Right lung (tissue), 10 donors: ENCODE measurements around the gene OTOA. TPM values are rescaled to one million over a fixed set of nuclear protein-coding genes. Genes with fewer than 3 reads are reported as not detected.
"Not testable (repeated sequence)": the region's sequence is repeated elsewhere in the genome, so short reads cannot be mapped to it uniquely, and the experiment has no call there.

Experiments used
- DNase-seq, 2 donors: peaks; one replicate each; pipeline ENCODE4 v3.0.0-alpha.2; 2013
- long read RNA-seq, 8 donors: transcript quantifications; one replicate each; lab custom pipeline, GENCODE V29; 2026
- polyA plus RNA-seq, 5 donors: library from polyadenylated mRNA; unstranded; fragments of 120-200 nt; gene quantifications; one replicate each; pipeline versions ENCODE4 v1.2.1 to v1.2.3, GENCODE V29; 2013; ENCODE audit warnings: inconsistent platforms in 1 of 5, low replicate concordance in 1 of 5; ENCODE audit not compliant: insufficient read length in 5 of 5, insufficient read depth in 1 of 5

OTOA gene
- polyA plus RNA-seq = under 1 TPM in 3 of 5 donors, not detected in 2; 0.11 to 0.26 (median 0.13) TPM
- long read RNA-seq, donor 1 = 0 reads
- long read RNA-seq, donor 2 = 0 reads
- long read RNA-seq, donor 3 = 0 reads
- long read RNA-seq, donor 4 = 0 reads
- long read RNA-seq, donor 5, partial matches to known transcripts = 7 of 12 reads
- long read RNA-seq, donor 5, other reads (novel, unspliced or antisense) = 5 of 12 reads
- long read RNA-seq, donor 6 = 0 reads
- long read RNA-seq, donor 7, partial matches to known transcripts = 28 of 28 reads
- long read RNA-seq, donor 7, other reads (novel, unspliced or antisense) = 0 of 28 reads
- long read RNA-seq, donor 8, partial matches to known transcripts = 5 of 5 reads
- long read RNA-seq, donor 8, other reads (novel, unspliced or antisense) = 0 of 5 reads

DNA sequence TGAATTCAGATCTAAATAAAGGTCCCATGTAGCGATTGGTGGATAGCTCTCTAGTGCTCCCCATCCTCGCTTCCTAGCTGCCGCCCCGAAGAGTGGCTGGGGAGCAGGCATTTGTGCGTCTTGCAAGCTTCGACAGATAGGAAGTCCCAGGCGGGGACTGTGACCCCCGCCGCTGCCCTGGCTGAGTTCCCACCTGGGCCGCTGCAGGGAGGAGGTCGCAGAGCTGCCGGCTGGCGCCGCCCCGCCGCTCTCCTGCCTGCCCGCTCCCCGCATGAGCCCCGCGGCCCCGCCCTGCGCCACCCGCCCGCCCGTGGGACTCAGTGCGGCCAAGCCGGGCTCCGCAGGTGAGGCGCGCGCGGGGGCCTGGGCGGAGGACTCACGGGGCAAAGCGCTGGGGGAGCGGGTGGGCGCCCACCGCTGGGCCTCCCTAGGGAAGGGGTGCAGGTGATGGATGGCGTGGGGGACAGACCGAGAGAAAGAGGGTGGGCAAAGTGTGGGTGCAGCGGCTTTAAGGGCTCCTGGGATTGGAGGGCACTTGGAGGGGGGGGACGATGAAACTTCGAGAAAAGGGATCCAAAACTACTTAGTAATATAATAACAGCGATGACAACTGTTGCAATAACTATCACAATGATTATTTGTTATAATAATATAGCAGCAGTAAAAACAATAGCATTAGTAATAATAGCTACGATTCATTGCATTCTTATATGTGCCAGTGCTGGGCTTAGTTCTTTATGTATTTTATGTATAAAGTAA is at the start of gene OTOA:
Gene OTOA (plus strand): TSS at position 80 of the 759 bp plus-strand sequence. CDS start 14,547 bp downstream, outside the sequence.
- DNase-seq = no peak

DNA sequence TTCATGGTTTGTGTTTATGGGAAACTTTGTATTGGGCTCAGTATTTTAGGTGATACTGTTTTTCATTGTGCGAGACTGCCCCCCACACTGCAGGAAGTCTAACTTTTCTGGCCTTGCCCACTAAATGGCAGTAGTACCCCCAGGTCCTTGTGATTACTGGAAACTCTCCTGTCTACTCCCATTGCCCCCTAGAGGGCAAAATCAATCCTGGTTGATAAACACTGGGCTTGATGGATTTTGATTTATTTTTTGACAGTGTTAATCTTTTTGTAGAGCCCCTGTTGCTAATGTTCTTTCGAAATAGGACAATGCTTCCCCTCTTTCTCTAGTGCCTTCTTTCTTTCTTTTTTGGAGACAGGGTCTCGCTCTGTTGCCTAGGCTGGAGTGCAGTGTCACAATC is 48.9 kb upstream of the OTOA start:
- DNase-seq = no peak

DNA sequence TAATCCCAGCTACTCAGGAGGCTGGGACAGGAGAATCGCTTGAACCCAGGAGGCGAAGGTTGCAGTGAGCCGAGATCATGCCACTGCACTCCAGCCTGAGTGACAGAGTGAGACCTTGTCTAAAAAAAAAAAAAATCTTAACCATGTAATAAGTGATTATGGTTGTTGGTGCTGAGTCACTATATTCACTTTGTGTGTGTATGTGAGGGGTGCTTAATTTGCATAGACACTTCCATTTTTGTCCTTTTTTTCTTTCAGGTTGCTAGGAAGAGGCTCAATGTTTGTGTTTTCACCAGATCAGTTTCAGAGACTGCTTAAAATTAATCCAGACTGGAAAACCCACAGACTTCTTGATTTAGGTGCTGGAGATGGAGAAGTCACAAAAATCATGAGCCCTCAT is 46.2 kb upstream of the OTOA start:
- DNase-seq = no peak

DNA sequence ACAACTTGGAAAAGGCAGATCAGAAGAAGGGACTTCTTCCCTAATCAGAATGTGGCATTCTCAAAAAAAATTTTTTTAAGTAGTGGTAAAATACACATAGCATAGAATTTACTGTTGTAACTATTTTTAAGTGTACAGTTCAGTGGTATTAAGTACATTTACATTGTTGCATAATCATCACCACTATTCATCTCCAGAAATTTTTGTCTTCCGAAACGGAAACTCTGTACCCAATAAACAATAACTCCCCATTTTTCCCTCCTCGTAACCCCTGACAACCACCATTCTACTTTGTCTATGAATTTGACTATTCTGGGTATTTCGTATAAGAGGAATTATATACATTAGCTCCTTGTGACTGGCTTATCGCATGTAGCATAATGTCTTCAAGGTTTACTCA is 45.5 kb upstream of the OTOA start:
- no peak for DNase-seq

DNA sequence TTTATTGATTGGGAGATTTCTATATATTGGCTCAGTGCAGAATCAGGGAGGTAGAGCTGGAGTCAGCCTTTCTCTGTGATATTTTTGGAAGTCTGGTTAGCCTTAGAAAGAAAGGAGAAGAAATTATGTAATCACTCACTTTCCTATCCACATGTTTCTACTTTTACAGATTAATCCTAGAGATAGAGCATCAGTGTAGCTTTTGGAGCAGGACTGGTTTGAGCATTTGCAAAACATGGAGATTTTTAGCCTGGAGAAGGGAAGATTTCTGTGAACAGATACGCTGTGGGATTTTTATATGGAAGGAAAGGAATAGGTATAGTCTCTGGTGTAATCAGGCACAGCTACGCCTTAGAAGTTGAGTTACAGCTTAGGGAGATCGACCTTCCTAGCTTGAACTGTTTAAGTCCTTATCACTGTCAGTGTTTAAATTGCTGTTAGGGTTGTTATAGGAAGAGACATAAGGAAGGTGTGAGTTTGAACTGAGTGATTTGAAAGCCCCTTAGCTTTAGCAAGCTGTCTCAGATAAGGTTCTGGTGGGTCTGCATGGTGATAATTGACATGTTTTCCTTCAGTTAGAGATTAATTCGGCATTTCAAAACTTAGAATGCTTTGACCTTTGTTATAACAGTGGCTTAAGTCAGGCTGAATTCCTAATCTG is 43.9 kb upstream of the OTOA start:
- no peak for DNase-seq

DNA sequence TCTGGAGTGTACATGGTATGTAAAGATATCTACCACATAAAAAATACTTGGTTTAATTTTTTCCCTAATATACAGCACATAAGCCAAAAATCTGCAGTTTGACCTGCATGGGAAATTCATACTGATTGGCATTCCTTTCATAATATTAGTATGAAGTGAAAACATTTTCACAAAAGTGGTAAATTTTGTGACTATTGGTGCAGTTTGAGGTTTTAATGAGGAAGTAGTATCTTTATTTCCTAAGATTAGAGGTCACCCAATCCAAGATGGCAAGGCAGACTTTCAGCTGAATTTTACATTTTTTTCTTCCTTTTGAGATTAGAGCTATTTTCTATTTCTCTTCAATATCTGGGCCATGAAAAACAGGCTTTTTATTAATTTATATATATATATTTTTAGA is 43.2 kb upstream of the OTOA start:
- DNase-seq = no peak

DNA sequence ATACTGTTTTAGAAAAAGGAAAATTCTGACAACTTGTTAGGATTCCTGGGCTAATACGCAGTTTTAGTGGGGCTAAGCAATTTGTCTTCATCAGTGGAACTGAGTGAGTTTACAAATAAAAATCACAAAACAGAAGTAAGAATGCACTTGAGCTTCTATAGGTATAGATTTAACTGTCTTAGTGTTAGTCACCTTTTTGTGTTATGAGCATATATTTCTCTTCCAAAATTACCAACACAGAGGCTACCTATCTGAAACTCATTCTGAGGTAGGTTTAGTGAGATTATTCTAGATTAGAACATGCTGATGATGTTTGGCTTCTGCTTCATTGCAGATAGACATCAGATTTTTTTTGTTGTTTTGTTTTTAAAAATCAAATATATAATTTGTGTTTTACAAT is 41.2 kb upstream of the OTOA start:
- DNase-seq = no peak

DNA sequence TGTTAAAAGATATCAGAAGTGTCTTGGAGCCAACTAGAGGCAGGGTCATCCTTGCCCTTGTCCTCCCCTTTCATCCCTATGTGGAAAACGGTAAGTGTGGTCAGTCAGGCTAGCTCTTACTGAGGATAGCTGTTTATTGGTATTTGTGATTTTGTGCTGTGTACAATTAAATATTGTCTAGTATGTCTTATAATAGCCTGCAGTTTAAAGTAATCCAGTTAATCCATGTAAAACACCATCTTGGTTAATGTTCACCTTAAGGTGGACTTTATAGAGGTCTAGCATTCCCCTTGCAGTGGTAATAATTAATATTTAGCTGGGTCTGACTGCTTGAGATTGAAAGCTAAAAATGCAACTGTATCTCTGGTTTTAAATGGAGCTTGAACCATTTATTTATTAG is 38.7 kb upstream of the OTOA start:
- DNase-seq = no peak

DNA sequence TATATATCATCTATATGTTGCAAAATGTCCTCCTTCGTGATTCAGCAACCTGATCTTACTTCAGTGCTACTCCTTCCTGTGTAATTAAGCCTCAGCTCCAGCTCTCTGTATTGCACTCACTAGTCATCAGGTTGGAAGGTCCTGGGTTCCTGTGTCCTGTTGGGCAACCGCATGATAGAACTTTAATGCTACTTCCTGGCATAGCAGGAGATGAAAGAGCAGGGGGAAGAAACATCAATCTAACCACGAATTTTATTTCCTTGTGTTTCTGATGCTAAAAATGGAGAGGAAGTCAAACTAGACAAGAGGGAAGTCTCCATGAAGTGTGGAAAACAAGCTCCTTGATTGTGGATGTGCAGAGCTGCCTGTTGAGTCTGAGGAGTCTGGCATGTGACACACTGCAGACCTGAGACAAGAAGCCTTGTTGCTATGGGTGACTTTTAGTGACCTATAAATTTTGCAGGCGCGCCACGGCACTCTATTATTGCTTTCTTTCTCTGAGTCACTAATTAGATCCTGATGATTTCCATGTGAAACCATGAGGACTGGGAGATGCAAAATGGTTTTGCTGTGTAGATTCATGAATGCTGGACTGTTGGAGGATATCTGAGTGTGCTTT is 37.0 kb upstream of the OTOA start:
- DNase-seq = no peak

DNA sequence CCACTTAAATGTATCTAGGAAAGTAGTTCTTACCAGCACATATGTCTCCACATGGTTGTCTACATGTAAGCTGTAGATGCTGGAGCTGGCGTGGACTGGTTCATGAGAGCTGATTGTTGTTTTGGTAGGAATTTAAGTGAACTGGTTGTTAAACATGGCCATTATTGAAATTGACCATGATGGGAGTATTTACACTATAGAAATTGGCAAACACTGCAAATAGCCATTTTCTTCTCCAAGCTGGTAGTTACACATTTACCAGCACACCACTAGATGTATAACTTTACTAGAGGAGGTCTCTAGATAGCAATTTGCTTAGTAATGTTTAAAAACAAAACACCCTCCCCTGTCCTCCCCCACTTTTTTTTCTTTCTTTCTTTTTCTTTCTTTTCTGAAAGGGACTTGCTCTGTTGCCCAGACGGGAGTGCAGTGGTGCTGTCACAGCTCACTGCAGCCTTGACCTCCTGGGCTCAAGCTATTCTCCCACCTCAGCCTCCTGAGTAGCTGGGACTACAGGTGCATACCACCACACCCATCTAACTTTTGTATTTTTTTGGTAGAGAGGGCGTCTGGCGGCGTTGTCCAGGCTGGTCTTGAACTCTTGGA is 35.5 kb upstream of the OTOA start:
- no peak for DNase-seq

DNA sequence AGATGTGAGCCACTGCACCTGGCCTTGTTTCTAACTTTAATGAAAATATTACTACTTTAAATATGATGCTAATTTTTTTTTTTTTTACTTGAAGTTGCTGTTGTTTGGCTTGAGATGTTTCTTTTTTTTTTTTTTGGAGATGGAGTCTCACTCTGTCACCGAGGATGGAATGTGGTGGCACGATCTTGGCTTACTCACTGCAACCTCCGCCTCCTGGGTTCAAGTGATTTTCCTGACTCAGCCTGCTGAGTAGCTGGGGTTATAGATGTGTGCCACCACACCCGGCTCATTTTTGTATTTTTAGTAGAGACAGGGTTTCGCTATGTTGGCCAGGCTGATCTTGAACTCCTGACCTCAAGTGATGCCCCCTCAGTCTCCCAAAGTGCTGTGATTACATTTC is 35.0 kb upstream of the OTOA start:
- DNase-seq = no peak

DNA sequence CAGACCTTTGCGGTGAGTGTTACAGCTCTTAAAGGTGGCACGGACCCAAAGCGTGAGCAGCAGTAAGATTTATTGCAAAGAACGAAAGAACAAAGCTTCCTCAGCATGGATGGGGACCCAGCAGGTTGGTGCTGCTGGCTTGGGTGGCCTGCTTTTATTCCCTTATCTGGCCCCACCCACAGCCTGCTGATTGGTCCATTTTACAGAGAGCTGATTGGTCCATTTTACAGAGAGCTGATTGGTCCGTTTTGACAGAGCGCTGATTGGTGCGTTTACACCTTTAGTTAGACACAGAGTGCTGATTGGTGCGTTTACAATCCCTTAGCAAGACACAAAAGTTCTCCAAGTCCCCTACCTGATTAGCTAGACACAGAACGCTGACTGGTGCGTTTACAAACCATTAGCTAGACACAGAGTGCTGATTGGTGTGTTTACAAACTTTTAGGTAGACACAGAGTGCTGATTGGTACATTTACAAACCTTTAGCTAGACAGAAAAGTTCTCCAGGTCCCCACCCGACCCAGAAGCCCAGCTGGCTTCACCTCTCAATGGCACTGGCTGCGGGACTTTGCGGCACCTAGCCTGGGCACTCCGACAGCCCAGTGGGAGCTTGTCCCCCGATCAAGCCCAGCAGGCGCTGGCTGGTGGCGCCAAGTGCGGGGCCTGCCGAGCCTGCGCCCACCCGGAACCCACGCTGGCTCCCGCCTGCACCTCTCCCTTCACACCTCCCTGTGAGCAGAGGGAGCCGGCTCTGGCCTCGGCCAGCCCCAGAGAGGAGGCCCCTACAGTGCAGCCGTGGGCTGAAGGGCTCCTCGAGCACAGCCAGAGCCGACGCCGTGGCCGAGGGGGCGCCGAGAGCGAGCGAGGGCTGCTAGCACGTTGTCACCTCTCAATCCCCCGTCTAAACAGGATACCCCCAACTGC is 33.9 kb upstream of the OTOA start:
- DNase-seq = not testable (repeated sequence)

DNA sequence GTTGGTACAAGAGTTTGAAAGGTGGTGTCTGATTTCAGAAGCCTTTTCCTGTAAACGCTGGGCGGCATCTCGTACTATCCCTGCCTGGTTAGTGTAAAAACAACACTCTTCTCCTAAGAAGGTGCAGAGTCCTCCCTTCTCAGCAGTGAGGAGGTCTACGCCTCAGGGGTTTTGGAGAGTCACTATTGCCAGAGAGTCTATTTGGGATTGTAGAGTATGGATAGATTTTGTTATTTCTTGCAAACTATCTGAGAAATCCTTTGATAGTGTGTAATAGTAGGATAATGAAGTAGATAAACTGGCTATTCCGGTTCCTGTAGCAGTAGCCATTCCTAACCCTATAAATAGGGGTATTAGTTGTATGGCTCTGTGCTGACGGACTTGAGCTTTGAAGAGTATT is 32.9 kb upstream of the OTOA start:
- not testable (repeated sequence) for DNase-seq

DNA sequence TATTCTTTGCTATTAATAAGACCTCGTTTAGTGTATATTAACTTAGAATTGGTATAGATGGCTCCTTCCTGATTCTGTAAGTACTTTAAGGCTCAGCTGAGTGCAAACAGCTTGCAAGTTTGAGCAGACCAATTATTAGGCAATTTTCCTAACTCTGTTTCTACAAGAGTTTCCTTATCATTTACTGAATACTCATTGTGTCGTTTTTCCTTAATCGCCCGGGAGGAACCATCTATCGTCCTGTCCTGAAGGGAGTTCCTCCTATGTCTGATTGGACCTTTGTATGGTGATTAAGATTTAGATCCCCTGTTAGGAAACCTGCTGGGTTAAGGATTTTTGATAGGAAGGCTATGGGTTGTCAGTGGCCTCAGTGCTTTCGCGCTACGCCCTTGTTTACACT is 32.4 kb upstream of the OTOA start:
- DNase-seq = not testable (repeated sequence)

DNA sequence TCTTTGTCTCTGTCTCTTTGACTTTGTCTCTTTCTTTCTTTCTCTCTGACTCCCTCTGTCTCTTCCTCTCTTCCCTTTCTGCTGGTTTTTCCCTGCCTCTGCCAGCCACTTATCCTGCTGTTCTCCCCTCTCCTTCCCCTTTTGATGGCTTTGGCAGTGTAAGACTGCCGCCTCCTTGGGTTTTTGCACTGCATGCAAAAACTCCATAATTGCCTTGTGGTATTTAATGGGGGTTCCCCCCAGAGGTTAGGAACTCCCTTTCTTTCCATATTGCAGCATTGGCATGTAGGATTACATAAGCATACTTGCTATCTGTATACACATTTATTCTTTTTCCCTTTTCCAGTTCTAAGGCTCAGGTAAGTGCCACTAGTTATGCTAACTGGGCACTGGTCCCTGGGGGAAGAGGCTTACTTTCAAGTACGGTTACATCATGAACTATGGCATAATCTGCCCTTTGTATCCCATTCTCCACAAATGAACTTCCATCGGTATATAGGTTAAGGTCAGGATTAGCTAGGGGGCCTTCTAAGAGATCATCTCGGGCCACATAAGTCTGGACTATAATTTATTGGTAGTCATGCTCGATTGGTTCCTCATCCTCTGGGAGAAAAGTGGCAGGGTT is 31.7 kb upstream of the OTOA start:
- not testable (repeated sequence) for DNase-seq

DNA sequence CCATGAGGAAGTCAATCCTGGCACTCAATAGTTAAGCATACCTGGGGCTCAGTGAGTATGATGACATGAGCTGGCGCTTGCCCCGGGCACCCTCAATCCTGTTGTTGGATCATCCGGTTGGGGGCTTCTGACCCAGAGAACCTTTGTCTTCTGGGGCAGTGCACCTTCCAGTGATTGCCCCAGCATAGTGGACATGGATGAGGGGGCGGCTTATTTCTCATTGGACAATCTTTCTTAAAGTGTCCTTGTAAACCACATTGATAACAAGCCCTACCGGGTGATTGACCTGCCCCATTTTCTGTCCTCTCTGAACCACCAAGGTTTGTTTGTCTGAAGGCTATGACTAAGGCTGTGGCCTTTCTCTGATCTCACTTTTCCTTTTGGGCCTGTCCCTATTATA is 29.6 kb upstream of the OTOA start:
- DNase-seq = no peak

DNA sequence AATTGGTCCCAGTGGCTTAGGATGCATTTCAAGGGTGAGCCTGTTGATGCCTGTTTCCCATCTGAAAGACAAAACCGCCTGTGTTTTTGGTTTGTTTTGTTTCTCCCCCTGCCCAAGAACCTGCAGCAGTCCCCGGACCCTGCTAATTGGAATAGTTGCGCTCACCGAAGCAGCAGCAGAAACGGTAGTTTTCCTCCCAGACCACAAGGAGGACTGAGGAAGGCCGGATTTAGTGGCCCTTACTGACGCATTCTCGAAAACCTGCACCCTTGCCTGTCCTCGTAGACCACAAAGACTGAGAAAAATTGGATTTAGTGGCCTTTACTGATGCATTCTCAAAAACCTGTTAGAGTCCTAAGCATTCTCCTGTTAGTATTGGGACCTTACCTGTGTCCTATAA is 28.1 kb upstream of the OTOA start:
- DNase-seq = not testable (repeated sequence)

DNA sequence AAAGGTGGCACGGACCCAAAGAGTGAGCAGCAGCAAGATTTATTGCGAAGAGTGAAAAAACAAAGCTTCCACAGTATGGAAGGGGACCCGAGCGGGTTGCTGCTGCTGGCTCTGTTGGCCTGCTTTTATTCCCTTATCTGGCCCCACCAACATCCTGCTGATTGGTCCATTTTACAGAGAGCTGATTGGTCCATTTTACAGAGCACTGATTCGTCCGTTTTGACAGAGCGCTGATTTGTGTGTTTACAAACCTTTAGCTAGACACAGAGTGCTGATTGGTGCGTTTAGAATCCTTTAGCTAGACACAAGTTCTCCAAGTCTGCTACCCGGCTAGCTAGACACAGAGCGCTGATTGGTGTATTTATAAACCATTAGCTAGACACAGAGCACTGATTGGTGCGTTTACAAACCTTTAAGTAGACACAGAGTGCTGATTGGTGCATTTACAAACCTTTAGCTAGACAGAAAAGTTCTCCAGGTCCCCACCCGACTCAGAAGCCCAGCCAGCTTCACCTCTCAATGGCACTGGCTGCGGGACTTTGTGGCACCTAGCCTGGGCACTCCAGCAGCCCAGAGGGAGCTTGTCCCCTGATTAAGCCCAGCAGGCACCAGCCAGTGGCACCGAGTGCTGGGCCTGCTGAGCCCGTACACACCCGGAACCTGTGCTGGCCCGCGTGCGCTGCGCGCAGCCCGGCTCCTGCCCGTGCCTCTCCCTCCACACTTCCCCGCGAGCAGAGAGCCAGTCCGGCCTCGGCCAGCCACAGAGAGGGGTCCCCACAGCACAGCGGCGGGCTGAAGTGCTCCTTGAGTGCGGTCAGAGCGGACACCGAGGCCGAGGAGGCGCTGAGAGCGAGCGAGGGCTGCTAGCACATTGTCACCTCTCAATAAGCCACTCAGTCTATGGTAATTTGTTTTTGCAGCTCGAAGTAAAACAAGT is 26.5 kb upstream of the OTOA start:
- no peak for DNase-seq

DNA sequence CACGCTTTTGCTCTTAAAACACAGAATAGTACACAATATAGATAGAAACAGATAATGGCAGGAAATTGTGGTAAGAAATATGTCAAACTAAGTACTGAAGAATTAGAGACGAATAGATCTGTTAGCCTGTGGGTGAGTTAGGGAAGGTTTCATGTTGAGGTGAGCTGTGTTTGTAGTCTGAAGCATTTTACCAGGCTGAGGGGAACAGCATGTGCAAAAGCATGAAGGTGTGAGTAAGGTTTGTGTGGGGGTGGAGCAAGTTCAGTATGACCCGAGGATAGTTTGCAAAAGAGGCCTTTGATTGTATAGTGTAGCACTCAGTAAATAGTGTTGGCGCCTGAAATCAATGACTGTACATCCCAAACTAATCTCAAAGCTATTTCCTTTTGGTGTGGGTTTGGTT is 25.2 kb upstream of the OTOA start:
- DNase-seq = no peak
